K562 (cell line): ENCODE data around the gene DHX58. TPM values are rescaled to one million over a fixed set of nuclear protein-coding genes. Genes with fewer than 3 reads are reported as not detected.

ENCODE experiments used
- BCOR ChIP-seq: fragments of 450-650 bp; IDR thresholded peaks from 2 replicates; pipeline ENCODE4 v1.6.1; 2016
- FOSL1 ChIP-seq: fragments of 200-800 bp; sonication (Bioruptor generic); conservative IDR thresholded peaks from 2 replicates; pipeline ENCODE4 v1.6.1; 2016; ENCODE audit warnings: missing genetic modification characterization, missing compliant biosample characterization
- HNRNPK ChIP-seq: fragments of 200-400 bp; formaldehyde crosslinking; IDR thresholded peaks from one replicate; pipeline ENCODE4 v1.6.1; 2018; ENCODE audit warnings: mild to moderate bottlenecking, low read depth, low read length; ENCODE audit not compliant: poor library complexity, severe bottlenecking
- ILF3 ChIP-seq: fragments of 450-650 bp; IDR thresholded peaks from 2 replicates; pipeline ENCODE4 v1.6.1; 2018; ENCODE audit warnings: antibody characterized with exemption, mild to moderate bottlenecking, moderate library complexity, borderline replicate concordance
- MAFG ChIP-seq: fragments of 450-650 bp; conservative IDR thresholded peaks from 2 replicates; pipeline ENCODE4 v1.6.1; 2016; ENCODE audit warnings: missing genetic modification characterization, missing compliant biosample characterization
- MAZ ChIP-seq, 2 experiments: fragments of 450-650 bp in 1 of 2; sonication (generic) in 1 of 2; formaldehyde crosslinking; IDR thresholded peaks in 1 of 2; conservative IDR thresholded peaks in 1 of 2; 2 replicates each; pipeline versions ENCODE4 v1.4.0 to v1.5.0; 2020; ENCODE audit warnings: mild to moderate bottlenecking in 1 of 2, missing genetic modification reagents in 1 of 2
- NFIC ChIP-seq: fragments of 450-650 bp; IDR thresholded peaks from 2 replicates; pipeline ENCODE4 v1.6.1; 2017; ENCODE audit warnings: mild to moderate bottlenecking, inconsistent platforms
- SAP30 ChIP-seq: fragments of 200-600 bp; sonication (generic); IDR thresholded peaks from 2 replicates; pipeline ENCODE4 v1.6.1; 2012; ENCODE audit warnings: borderline replicate concordance, low read depth, mild to moderate bottlenecking, moderate library complexity, low read length, control low read depth, inconsistent platforms; ENCODE audit not compliant: insufficient read depth, poor library complexity, severe bottlenecking
- TARDBP ChIP-seq: fragments of 450-650 bp; IDR thresholded peaks from 2 replicates; pipeline ENCODE4 v1.6.1; 2016
- ZBTB1 ChIP-seq: sonication (generic); formaldehyde crosslinking; IDR thresholded peaks from 2 replicates; pipeline ENCODE4 v1.8.1; 2023; ENCODE audit warnings: missing genetic modification reagents, low read depth, mild to moderate bottlenecking, borderline replicate concordance
- ZBTB7A ChIP-seq: IDR thresholded peaks from 2 replicates; pipeline ENCODE4 v1.6.1; 2011; ENCODE audit warnings: low read depth, mild to moderate bottlenecking, low read length, moderate library complexity, borderline replicate concordance; ENCODE audit not compliant: control insufficient read depth
- ZNF12 ChIP-seq: sonication (generic); formaldehyde crosslinking; IDR thresholded peaks from 2 replicates; pipeline ENCODE4 v1.4.0; 2020; ENCODE audit warnings: mild to moderate bottlenecking, missing genetic modification reagents
- ZNF212 ChIP-seq: fragments of 450-650 bp; formaldehyde crosslinking; IDR thresholded peaks from 2 replicates; pipeline ENCODE4 v1.4.0; 2020; ENCODE audit warnings: mild to moderate bottlenecking
- ZNF239 ChIP-seq: fragments of 250-450 bp; sonication (Bioruptor Pico); IDR thresholded peaks from 2 replicates; pipeline ENCODE4 v1.4.0; 2020; ENCODE audit warnings: mild to moderate bottlenecking
- ZNF785 ChIP-seq: fragments of 250-450 bp; sonication (Bioruptor Pico); IDR thresholded peaks from 2 replicates; pipeline ENCODE4 v1.4.0; 2020; ENCODE audit warnings: mild to moderate bottlenecking
- polyA plus RNA-seq, 8 experiments: library from polyadenylated mRNA; depleted of rRNA in 4 of 8; stranded (reverse) in 5 of 8; unstranded in 3 of 8; fragments of >200 nt; fragmentation: Nextera tagmentation in 2 of 8; fragmentation: Illumina TruSeq in 1 of 8; extraction: Ambion mirVana in 2 of 8; extraction: Trizol in 1 of 8; gene quantifications; 2 replicates each; pipeline versions ENCODE4 v1.2.1 to v1.2.3, GENCODE V29; 2011 to 2014; ENCODE audit warnings: inconsistent platforms in 1 of 8, missing spikeins in 1 of 8
- total RNA-seq, 7 experiments: library from RNA; depleted of rRNA in 6 of 7; stranded (reverse); fragments of >200 nt in 6 of 7; fragmentation: Illumina TruSeq in 2 of 7; extraction: Trizol in 2 of 7; gene quantifications; 2 replicates each; pipeline versions ENCODE4 v1.2.1 to v1.2.3, GENCODE V29; 2011 to 2021; ENCODE audit warnings: low replicate concordance in 1 of 7
- TF ChIP-seq, protein P1 (sequence below): fragments of 150-350 bp; conservative IDR thresholded peaks from 2 replicates; pipeline ENCODE4 v1.6.1; 2014; ENCODE audit warnings: low read length
- TF ChIP-seq, protein P2 (sequence below), 3 experiments: fragments of 200-800 bp in 1 of 3; fragments of 250-450 bp in 1 of 3; fragments of 450-650 bp in 1 of 3; sonication (Bioruptor Pico) in 1 of 3; sonication (Bioruptor generic) in 1 of 3; formaldehyde crosslinking in 1 of 3; IDR thresholded peaks; 2 replicates each; pipeline versions ENCODE4 v1.6.1 to v1.8.0; 2016 to 2022; ENCODE audit warnings: mild to moderate bottlenecking in 2 of 3, missing genetic modification characterization in 2 of 3, missing compliant biosample characterization in 1 of 3, moderate library complexity in 1 of 3

The DHX58 gene
- total and polyA plus RNA-seq, 9 of the 15 experiments (the other 6 are each of a cell fraction or from before 2014, with no cell fraction given) = 0.15 to 3.0 (median 1.4) TPM

DNA sequence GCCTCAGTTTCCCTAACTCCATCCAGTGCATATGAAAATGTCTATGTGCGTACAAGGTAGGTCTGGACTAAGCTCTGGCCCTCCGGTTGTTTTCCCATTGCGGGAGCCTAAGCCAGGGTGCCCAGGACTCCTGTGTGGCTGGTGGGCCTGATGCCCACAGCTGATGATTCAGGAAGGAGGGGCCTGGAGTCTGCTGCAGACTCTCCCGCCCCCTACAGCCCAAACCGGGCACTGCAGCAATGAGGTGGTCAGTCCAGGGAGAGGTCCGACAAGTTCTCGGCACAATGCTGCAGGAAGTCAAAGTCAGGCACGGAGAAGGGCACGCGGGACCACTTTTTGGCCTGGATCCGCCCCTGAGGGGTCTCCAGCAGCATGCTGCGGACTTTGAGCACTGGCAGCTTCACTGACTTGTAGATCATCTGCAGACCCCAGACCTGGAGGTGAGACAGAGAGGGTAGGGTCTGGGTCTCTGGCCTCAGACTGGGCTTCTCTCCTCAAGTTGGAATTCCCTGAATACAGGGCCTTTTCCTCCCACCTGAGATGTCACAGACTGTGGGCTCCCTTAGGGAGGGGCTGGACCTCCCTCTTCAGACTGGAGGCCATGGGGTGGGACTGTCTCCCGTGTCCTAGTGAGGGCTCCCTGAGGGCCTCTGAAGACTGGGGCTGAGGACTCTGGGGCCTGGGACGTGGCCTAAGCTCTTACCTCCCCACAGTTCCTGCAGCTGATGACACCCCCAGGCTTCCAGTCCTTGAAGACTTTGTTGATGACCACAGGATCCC is 10.8 kb downstream of the DHX58 start (continued):
- TF ChIP-seq FOSL1 (tag) (no peak), ZNF12 (CRISPR knock-in tag) (no peak), ZNF239 (CRISPR knock-in tag) (no peak), TARDBP (peak; percentile 72; the same call in 1 of the 2 replicates), ZBTB7A (peak; percentile 22; the same call in 1 of the 2 replicates), BCOR (peak; percentile 77), ZNF785 (CRISPR knock-in tag) (no peak), MAZ (CRISPR knock-in tag; conservative IDR thresholded peaks at IDR 0.05 in 1 of 2, IDR thresholded peaks at IDR 0.05 in 1 of 2) (peak in 1 of 2 experiments; percentile 33; a peak in 1 of 4 replicates), NFIC (no peak), HNRNPK (no peak), ZNF212 (CRISPR knock-in tag) (no peak), ILF3 (no peak), MAFG (tag) (no peak), SAP30 (no peak), ZBTB1 (CRISPR knock-in tag) (no peak)
- TF ChIP-seq, protein P1, sequence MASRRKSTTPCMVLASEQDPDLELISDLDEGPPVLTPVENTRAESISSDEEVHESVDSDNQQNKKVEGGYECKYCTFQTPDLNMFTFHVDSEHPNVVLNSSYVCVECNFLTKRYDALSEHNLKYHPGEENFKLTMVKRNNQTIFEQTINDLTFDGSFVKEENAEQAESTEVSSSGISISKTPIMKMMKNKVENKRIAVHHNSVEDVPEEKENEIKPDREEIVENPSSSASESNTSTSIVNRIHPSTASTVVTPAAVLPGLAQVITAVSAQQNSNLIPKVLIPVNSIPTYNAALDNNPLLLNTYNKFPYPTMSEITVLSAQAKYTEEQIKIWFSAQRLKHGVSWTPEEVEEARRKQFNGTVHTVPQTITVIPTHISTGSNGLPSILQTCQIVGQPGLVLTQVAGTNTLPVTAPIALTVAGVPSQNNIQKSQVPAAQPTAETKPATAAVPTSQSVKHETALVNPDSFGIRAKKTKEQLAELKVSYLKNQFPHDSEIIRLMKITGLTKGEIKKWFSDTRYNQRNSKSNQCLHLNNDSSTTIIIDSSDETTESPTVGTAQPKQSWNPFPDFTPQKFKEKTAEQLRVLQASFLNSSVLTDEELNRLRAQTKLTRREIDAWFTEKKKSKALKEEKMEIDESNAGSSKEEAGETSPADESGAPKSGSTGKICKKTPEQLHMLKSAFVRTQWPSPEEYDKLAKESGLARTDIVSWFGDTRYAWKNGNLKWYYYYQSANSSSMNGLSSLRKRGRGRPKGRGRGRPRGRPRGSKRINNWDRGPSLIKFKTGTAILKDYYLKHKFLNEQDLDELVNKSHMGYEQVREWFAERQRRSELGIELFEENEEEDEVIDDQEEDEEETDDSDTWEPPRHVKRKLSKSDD = no peak
- TF ChIP-seq, protein P2, sequence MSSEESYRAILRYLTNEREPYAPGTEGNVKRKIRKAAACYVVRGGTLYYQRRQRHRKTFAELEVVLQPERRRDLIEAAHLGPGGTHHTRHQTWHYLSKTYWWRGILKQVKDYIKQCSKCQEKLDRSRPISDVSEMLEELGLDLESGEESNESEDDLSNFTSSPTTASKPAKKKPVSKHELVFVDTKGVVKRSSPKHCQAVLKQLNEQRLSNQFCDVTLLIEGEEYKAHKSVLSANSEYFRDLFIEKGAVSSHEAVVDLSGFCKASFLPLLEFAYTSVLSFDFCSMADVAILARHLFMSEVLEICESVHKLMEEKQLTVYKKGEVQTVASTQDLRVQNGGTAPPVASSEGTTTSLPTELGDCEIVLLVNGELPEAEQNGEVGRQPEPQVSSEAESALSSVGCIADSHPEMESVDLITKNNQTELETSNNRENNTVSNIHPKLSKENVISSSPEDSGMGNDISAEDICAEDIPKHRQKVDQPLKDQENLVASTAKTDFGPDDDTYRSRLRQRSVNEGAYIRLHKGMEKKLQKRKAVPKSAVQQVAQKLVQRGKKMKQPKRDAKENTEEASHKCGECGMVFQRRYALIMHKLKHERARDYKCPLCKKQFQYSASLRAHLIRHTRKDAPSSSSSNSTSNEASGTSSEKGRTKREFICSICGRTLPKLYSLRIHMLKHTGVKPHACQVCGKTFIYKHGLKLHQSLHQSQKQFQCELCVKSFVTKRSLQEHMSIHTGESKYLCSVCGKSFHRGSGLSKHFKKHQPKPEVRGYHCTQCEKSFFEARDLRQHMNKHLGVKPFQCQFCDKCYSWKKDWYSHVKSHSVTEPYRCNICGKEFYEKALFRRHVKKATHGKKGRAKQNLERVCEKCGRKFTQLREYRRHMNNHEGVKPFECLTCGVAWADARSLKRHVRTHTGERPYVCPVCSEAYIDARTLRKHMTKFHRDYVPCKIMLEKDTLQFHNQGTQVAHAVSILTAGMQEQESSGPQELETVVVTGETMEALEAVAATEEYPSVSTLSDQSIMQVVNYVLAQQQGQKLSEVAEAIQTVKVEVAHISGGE (CRISPR knock-in tag; IDR thresholded peaks at IDR 0.05) = no peak
